ENCODE data around the gene ATP6V1E1.

DNA sequence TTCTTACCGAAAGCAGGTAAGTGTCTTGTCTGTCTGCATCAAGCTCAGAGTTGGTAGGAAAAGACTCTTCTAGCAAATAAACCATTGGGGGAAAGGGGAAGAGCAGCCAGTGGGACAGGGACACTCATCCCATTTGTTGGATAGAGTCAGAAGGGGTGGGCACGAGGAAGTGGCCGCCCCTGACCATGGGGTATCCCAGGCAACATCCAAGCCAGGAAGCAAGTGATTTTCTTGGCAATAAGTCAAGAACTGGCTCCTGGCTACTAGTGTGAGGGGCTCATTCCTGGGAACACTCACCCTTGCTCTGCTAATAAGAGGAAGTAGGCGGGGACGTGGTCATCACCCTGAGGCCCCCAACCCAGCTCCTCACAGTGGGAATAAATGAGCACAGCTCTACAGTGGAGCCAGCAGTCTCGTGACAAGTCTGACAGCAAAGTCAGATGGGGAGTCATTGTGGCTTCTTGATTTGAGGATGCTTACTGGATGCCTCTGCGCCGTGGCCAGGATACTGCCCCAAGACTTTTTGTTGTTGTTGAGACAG is 58.5 kb downstream of the ATP6V1E1 start:
- no peak for TF ChIP-seq MYNN (CRISPR knock-in tag; IDR thresholded peaks at IDR 0.05; ENCODE audit: low read depth)
- TF ChIP-seq, protein P1, sequence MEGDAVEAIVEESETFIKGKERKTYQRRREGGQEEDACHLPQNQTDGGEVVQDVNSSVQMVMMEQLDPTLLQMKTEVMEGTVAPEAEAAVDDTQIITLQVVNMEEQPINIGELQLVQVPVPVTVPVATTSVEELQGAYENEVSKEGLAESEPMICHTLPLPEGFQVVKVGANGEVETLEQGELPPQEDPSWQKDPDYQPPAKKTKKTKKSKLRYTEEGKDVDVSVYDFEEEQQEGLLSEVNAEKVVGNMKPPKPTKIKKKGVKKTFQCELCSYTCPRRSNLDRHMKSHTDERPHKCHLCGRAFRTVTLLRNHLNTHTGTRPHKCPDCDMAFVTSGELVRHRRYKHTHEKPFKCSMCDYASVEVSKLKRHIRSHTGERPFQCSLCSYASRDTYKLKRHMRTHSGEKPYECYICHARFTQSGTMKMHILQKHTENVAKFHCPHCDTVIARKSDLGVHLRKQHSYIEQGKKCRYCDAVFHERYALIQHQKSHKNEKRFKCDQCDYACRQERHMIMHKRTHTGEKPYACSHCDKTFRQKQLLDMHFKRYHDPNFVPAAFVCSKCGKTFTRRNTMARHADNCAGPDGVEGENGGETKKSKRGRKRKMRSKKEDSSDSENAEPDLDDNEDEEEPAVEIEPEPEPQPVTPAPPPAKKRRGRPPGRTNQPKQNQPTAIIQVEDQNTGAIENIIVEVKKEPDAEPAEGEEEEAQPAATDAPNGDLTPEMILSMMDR (CRISPR knock-in tag; IDR thresholded peaks at IDR 0.05): no peak
- no peak for TF ChIP-seq RBAK (CRISPR knock-in tag; IDR thresholded peaks at IDR 0.05)

Data from HepG2 (cell line).